GM12873 (cell line): Measurements from ENCODE around the gene COMT.

ENCODE experiments used
- CTCF ChIP-seq: IDR thresholded peaks from 2 replicates; pipeline ENCODE4 v1.5.1; 2012; ENCODE audit warnings: low read depth, mild to moderate bottlenecking, moderate library complexity, low read length, control low read depth; ENCODE audit not compliant: insufficient read depth; ENCODE audit errors: missing control alignments

COMT gene

GRCh38 chr22:19970031-19970478 is 28.5 kb downstream of the COMT start:
- TF ChIP-seq CTCF: no peak

GRCh38 chr22:19970479-19971275 is 29.1 kb downstream of the COMT start:
- peak; percentile 96 for TF ChIP-seq CTCF

GRCh38 chr22:19971276-19972124 is 29.9 kb downstream of the COMT start:
- TF ChIP-seq CTCF: no peak

- no peak for TF ChIP-seq CTCF
Observed at GRCh38 chr22:19972251-19972650, 30.7 kb downstream of the COMT start.

- no peak for TF ChIP-seq CTCF
Observed at GRCh38 chr22:19972652-19973550, 31.3 kb downstream of the COMT start.

GRCh38 chr22:19973551-19974267 is 32.1 kb downstream of the COMT start:
- TF ChIP-seq CTCF: no peak
